IMR-90 (cell line): ENCODE results near the gene ALG6. TPM values are rescaled to one million over a fixed set of nuclear protein-coding genes. Genes with fewer than 3 reads are reported as not detected.
A peak's percentile ranks its signal among the peaks of the same experiment; 100 is the strongest.

Experiments
- ATAC-seq: fragments of 200-7000 bp; cut with Tn5 transposase; 2 replicates; pipeline ENCODE4 v1.9.1; 2020; ENCODE audit warnings: low read depth, mild to moderate bottlenecking, moderate library complexity
- BruUV-seq: library from RNA; stranded (reverse); fragments of 400-500 nt; replicated peaks from 2 replicates; lab custom pipeline; 2021; lab: Mats Ljungman, UMichigan
- CTCF ChIA-PET: fragments of 300-600 bp; formaldehyde crosslinking; extraction: SDS; loops from one replicate; lab custom pipeline; 2021; ENCODE audit warnings: antibody characterized with exemption; lab: Yijun Ruan, JAX
- POLR2A ChIA-PET: fragments of 300-600 bp; sonication (Branson Sonifier 250); formaldehyde crosslinking; loops from one replicate; lab custom pipeline; 2022; ENCODE audit warnings: antibody characterized with exemption; ENCODE audit not compliant: unreplicated experiment; lab: Charles Lee
- DNase-seq: peaks from one replicate; pipeline ENCODE4 v3.0.0; 2013
- H2AFZ ChIP-seq: replicated peaks from 2 replicates; pipeline ENCODE3; 2013; ENCODE audit warnings: low read length, mild to moderate bottlenecking; ENCODE audit not compliant: poor library complexity
- H2AK5ac ChIP-seq: 2 replicates; pipeline ENCODE4 v1.6.1; 2013; ENCODE audit warnings: low read depth, low read length, inconsistent platforms
- H2AK9ac ChIP-seq: replicated peaks from 2 replicates; pipeline ENCODE3; 2013; ENCODE audit warnings: mild to moderate bottlenecking, low read depth, low read length, moderate library complexity; ENCODE audit not compliant: poor library complexity
- H2BK120ac ChIP-seq: 2 replicates; pipeline ENCODE4 v1.6.1; 2013; ENCODE audit warnings: low read depth, low read length, inconsistent platforms
- H2BK15ac ChIP-seq: 3 replicates; pipeline ENCODE4 v1.6.1; 2013; ENCODE audit warnings: low read depth, low read length, inconsistent platforms
- H2BK20ac ChIP-seq: 2 replicates; pipeline ENCODE4 v1.6.1; 2013; ENCODE audit warnings: low read depth, mild to moderate bottlenecking, inconsistent platforms, low read length, moderate library complexity
- H2BK5ac ChIP-seq: 2 replicates; pipeline ENCODE4 v1.6.1; 2013; ENCODE audit warnings: mild to moderate bottlenecking, low read depth, low read length, inconsistent platforms; ENCODE audit not compliant: poor library complexity, severe bottlenecking
- H3K14ac ChIP-seq: replicated peaks from 2 replicates; pipeline ENCODE4 v1.6.1; 2013; ENCODE audit warnings: low read depth, low read length, inconsistent platforms
- H3K18ac ChIP-seq: 2 replicates; pipeline ENCODE4 v1.6.1; 2013; ENCODE audit warnings: low read depth, low read length, control low read depth
- H3K23ac ChIP-seq: 2 replicates; pipeline ENCODE4 v1.6.1; 2013; ENCODE audit warnings: low read depth, low read length, inconsistent platforms
- H3K27ac ChIP-seq: 2 replicates; pipeline ENCODE4 v1.5.1; 2013; ENCODE audit warnings: mild to moderate bottlenecking, control low read depth, low read length; ENCODE audit not compliant: insufficient read depth
- H3K27me3 ChIP-seq: 2 replicates; pipeline ENCODE4 v1.6.1; 2013; ENCODE audit warnings: low read length; ENCODE audit not compliant: control insufficient read depth, insufficient read depth
- H3K36me3 ChIP-seq: 2 replicates; pipeline ENCODE4 v1.6.1; 2013; ENCODE audit warnings: low read length, mixed read lengths; ENCODE audit not compliant: control insufficient read depth, insufficient read depth
- H3K4ac ChIP-seq: 2 replicates; pipeline ENCODE4 v1.6.1; 2013; ENCODE audit warnings: low read depth, low read length, inconsistent platforms
- H3K4me1 ChIP-seq: 2 replicates; pipeline ENCODE4 v1.6.1; 2013; ENCODE audit warnings: low read length, mixed read lengths; ENCODE audit not compliant: control insufficient read depth, insufficient read depth
- H3K4me2 ChIP-seq: 2 replicates; pipeline ENCODE4 v1.6.1; 2013; ENCODE audit warnings: low read depth, mild to moderate bottlenecking, control low read depth, low read length, moderate library complexity
- H3K4me3 ChIP-seq: 2 replicates; pipeline ENCODE4 v1.5.1; 2013; ENCODE audit warnings: low read depth, mild to moderate bottlenecking, control low read depth, low read length, moderate library complexity; ENCODE audit not compliant: insufficient read depth
- H3K56ac ChIP-seq: 2 replicates; pipeline ENCODE4 v1.6.1; 2013; ENCODE audit warnings: low read length, inconsistent platforms; ENCODE audit not compliant: insufficient read depth; ENCODE audit errors: extremely low read depth
- H3K79me1 ChIP-seq, 2 experiments: 2 replicates each; pipeline ENCODE4 v1.6.1; 2013; ENCODE audit warnings: low read length in 2 of 2, inconsistent platforms in 1 of 2, low read depth in 1 of 2
- H3K9ac ChIP-seq: 2 replicates; pipeline ENCODE4 v1.6.1; 2013; ENCODE audit warnings: low read depth, low read length, control low read depth
- H3K9me1 ChIP-seq: 2 replicates; pipeline ENCODE4 v1.6.1; 2013; ENCODE audit warnings: low read length, inconsistent platforms; ENCODE audit not compliant: insufficient read depth
- H3K9me3 ChIP-seq: 2 replicates; pipeline ENCODE4 v1.6.1; 2013; ENCODE audit warnings: low read length; ENCODE audit not compliant: control insufficient read depth, insufficient read depth
- H4K20me1 ChIP-seq: 2 replicates; pipeline ENCODE4 v1.6.1; 2013; ENCODE audit warnings: low read length, inconsistent platforms; ENCODE audit not compliant: insufficient read depth
- H4K5ac ChIP-seq: 2 replicates; pipeline ENCODE4 v1.6.1; 2013; ENCODE audit warnings: mild to moderate bottlenecking, low read depth, low read length, control low read depth
- H4K8ac ChIP-seq, 2 experiments: 2 replicates each; pipeline ENCODE4 v1.6.1; 2013; ENCODE audit warnings: low read depth in 2 of 2, low read length in 2 of 2, control low read depth in 1 of 2, inconsistent platforms in 1 of 2
- H4K91ac ChIP-seq: 2 replicates; pipeline ENCODE4 v1.6.1; 2013; ENCODE audit warnings: low read depth, low read length, inconsistent platforms; ENCODE audit not compliant: insufficient read depth
- BHLHE40 ChIP-seq: fragments of 150-350 bp; IDR thresholded peaks from 2 replicates; pipeline ENCODE4 v1.6.1; 2016; ENCODE audit warnings: mild to moderate bottlenecking, low read depth, low read length
- MAZ ChIP-seq: IDR thresholded peaks from 2 replicates; pipeline ENCODE4 v1.6.1; 2012; ENCODE audit warnings: low read depth, mild to moderate bottlenecking, low read length, improper control_type of control experiment, moderate library complexity, borderline replicate concordance
- MXI1 ChIP-seq: IDR thresholded peaks from 2 replicates; pipeline ENCODE4 v1.6.1; 2012; ENCODE audit warnings: low read depth, mild to moderate bottlenecking, low read length, moderate library complexity, borderline replicate concordance
- NFE2L2 ChIP-seq: fragments of 150-350 bp; IDR thresholded peaks from 2 replicates; pipeline ENCODE4 v1.6.1; 2016; ENCODE audit warnings: low read depth, mild to moderate bottlenecking, low read length
- WGBS, 2 experiments: methylation state at CpG; one replicate each; pipeline versions ENCODE4 v1.1.5 to v1.1.7; 2013; ENCODE audit warnings: missing lambda C conversion rate in 2 of 2; ENCODE audit not compliant: insufficient read length in 1 of 2; ENCODE audit errors: extremely low coverage in 2 of 2; 5-methylcytosine and 5-hydroxymethylcytosine counted together
- dilution Hi-C: fragments of 300-500 bp; cut with HindIII; formaldehyde crosslinking; loops from one replicate; pipeline ENCODE4 v1.14.3; 2018; ENCODE audit warnings: low sequenced_read_pairs; ENCODE audit not compliant: unreplicated experiment
- in situ Hi-C: fragments of 300-500 bp; cut with MboI; formaldehyde crosslinking; loops from 3 replicates; pipeline ENCODE4 v1.14.3; 2019; ENCODE audit warnings: low sequenced_read_pairs, inconsistent platforms, mixed read lengths
- intact Hi-C: fragments of 100-400 bp; cut with micrococcal nuclease; formaldehyde crosslinking; loops from 2 replicates; pipeline ENCODE4 v1.10.0; 2022
- polyA plus RNA-seq, 3 experiments: library from polyadenylated mRNA; depleted of rRNA; stranded (reverse); fragments of >200 nt; gene quantifications; 2 replicates each; pipeline ENCODE4 v1.2.3, GENCODE V29; 2012; ENCODE audit warnings: low replicate concordance in 1 of 3
- total RNA-seq: library from RNA; depleted of rRNA; stranded (reverse); fragments of >200 nt; gene quantifications from 2 replicates; pipeline ENCODE4 v1.2.3, GENCODE V29; 2012

ALG6 gene
- total and polyA plus RNA-seq, 2 of the 4 experiments (the other 2 are of a cell fraction): 4.8 to 6.5 TPM

DNA sequence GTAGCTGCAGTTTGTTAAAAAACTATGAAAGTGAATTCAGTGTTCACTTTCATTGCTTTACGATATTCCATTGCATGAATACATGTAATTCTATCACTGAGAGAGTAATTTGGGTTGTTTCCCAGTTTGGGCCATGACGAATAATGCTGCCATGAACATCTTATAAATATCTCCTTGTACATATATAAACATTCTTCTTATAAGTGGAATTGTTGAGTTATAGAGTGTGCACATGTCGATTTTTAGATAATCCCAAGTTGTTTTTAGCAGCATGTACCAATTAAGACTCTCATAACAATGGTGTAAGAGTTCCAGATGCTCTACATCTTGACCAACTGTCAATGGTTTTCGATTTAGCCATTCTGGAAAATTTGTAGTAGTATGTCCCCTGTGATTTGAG is 40.9 kb downstream of the ALG6 start:
- no peak overlapping the region for H2BK15ac ChIP-seq
- no peaks in the 10 kb centered on the region for H3K9me1 ChIP-seq
- H2AFZ ChIP-seq: no peak overlapping the region
- H3K4ac ChIP-seq: peak overlapping the region; percentile 39; the same call in 1 of the 2 replicates
- H3K14ac ChIP-seq: no peak overlapping the region
- H3K27me3 ChIP-seq: no peaks in the 10 kb centered on the region
- WGBS, 2 experiments: no CpG with 5 or more reads among the region's 4 CpGs
- H3K4me2 ChIP-seq: peak overlapping the region; percentile 54; the same call in 1 of the 2 replicates
- ChIA-PET CTCF (no interaction called here), POLR2A (no interaction called here)
- H4K8ac ChIP-seq: peak overlapping the region in 1 of 2 experiments; percentile 22; a peak in 1 of 4 replicates
- no peak overlapping the region for H3K56ac ChIP-seq
- peak; percentile 91 for DNase-seq
- peak overlapping the region; percentile 51; the same call in 1 of the 2 replicates for H3K18ac ChIP-seq
- intact Hi-C loops (loop anchor here (5.0 kb wide), 1 partner anchor 41 kb away; the partner anchor contains the start of gene ALG6), in situ Hi-C loops (no loop called here), dilution Hi-C loops (no loop called here)
- H3K23ac ChIP-seq: no peak overlapping the region
- no peaks in the 10 kb centered on the region for H4K20me1 ChIP-seq
- no peaks in the 10 kb centered on the region for H3K36me3 ChIP-seq
- no TSS peak for BruUV-seq
- H2BK120ac ChIP-seq: peak overlapping the region; percentile 28; the same call in 1 of the 2 replicates
- no peak overlapping the region for H3K9ac ChIP-seq
- no peak overlapping the region for H3K4me3 ChIP-seq
- H2BK20ac ChIP-seq: no peak overlapping the region
- peak; percentile 23; the same call in 1 of the 2 replicates for TF ChIP-seq BHLHE40
- TF ChIP-seq MXI1: no peak
- no peak for TF ChIP-seq MAZ
- no peak for TF ChIP-seq NFE2L2
- peak overlapping the region; percentile 33; the same call in 1 of the 2 replicates for H4K5ac ChIP-seq
- H4K91ac ChIP-seq: no peak overlapping the region
- peak; percentile 71 for ATAC-seq
- no peaks in the 10 kb centered on the region for H3K9me3 ChIP-seq
- peaks cover 6% of the 10 kb centered on the region for H3K4me1 ChIP-seq
- H2AK9ac ChIP-seq: no peak overlapping the region
- H3K79me1 ChIP-seq: no peaks in the 10 kb centered on the region
- peak overlapping the region; percentile 91; the same call in 1 of the 2 replicates for H3K27ac ChIP-seq
- no peak overlapping the region for H2AK5ac ChIP-seq
- peak overlapping the region; percentile 79 for H2BK5ac ChIP-seq
